Measurements from ENCODE around the gene TMEM131. TPM values are rescaled to one million over a fixed set of nuclear protein-coding genes. Genes with fewer than 3 reads are reported as not detected.

The TMEM131 gene
- total and polyA plus RNA-seq, 10 of the 15 experiments (the other 5 are each of a cell fraction or from before 2014, with no cell fraction given) = 6.0 to 48.2 (median 23.2) TPM

DNA sequence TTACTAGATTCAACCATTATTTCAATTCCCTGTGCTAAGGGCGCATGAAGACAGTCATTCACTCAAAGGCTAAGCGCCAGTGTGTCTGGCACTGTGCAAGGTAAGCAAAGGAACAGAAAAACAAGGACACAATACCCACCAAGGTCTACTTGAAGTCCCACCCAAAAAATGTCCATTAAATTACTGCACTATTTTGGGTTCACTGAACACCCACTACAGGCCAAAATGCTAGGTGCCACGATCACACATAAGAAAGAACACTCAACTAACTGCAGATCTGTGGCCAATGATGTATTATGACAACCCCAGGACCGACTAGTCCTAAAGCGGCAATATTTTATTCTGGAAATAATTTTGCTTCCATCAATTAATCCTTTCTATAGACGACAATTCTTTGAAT is 1.8 kb downstream of the TMEM131 start:
- H3K79me2 ChIP-seq (ENCODE audit: control insufficient read depth, insufficient read depth, low read length) = peaks cover 62% of the 10 kb centered on the region
- RAD21 ChIA-PET (ENCODE audit: unreplicated experiment) = no interaction called here
- under 1% methylated on average over 6 of the region's 6 CpGs for WGBS (ENCODE audit: insufficient coverage, insufficient replicate concordance, low lambda C conversion rate, missing lambda C conversion rate)
- peak overlapping the region; percentile 83 for H3K4me3 ChIP-seq
- BruUV-seq (replicated peaks) = no TSS peak
- no peak for DNase-seq (ENCODE audit: low read depth, low spot score)
- peak overlapping the region; percentile 94 for H3K27ac ChIP-seq (ENCODE audit: control insufficient read depth, insufficient read depth)
- H3K4me2 ChIP-seq (ENCODE audit: control insufficient read depth, insufficient read depth) = peak overlapping the region; percentile 93
- CTCF ChIA-PET = no interaction called here
- FAIRE-seq = no peak
- in situ Hi-C loops (cut with MboI) (no loop called here), intact Hi-C loops (cut with micrococcal nuclease; ENCODE audit: unreplicated experiment) (loop anchor here (2.0 to 5.0 kb wide), 3 partner anchors 19 to 193 kb away; no protein-coding TSS in a partner anchor)
- H3K9me3 ChIP-seq (replicated peaks; ENCODE audit: control insufficient read depth, insufficient read depth, low read length) = no peaks in the 10 kb centered on the region; the same call in 1 of the 3 replicates
- H3K9ac ChIP-seq (ENCODE audit: control insufficient read depth, insufficient read depth, low read length) = peak overlapping the region; percentile 80
- no peaks in the 10 kb centered on the region for H3K27me3 ChIP-seq (replicated peaks in 1 of 2; ENCODE audit: control insufficient read depth in 2 of 2, insufficient read depth in 2 of 2, low read length in 1 of 2)
- TF ChIP-seq, protein P1, sequence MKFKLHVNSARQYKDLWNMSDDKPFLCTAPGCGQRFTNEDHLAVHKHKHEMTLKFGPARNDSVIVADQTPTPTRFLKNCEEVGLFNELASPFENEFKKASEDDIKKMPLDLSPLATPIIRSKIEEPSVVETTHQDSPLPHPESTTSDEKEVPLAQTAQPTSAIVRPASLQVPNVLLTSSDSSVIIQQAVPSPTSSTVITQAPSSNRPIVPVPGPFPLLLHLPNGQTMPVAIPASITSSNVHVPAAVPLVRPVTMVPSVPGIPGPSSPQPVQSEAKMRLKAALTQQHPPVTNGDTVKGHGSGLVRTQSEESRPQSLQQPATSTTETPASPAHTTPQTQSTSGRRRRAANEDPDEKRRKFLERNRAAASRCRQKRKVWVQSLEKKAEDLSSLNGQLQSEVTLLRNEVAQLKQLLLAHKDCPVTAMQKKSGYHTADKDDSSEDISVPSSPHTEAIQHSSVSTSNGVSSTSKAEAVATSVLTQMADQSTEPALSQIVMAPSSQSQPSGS (IDR thresholded peaks at IDR 0.05; ENCODE audit: low read length) = no peak
- TF ChIP-seq PAX8 (IDR thresholded peaks at IDR 0.05) (no peak), PKNOX1 (IDR thresholded peaks at IDR 0.05) (no peak), GABPA (IDR thresholded peaks at IDR 0.05; ENCODE audit: low read depth) (no peak), TAF1 (IDR thresholded peaks at IDR 0.05; ENCODE audit: borderline replicate concordance, low read depth, low read length) (no peak)
- peaks cover 24% of the 10 kb centered on the region for H3K4me1 ChIP-seq (ENCODE audit: control insufficient read depth, insufficient read depth, low read length)
- H3K36me3 ChIP-seq (ENCODE audit: control insufficient read depth in 2 of 2, insufficient read depth in 2 of 2, low read length in 1 of 2) = no peaks in the 10 kb centered on the region
- H2AFZ ChIP-seq (ENCODE audit: control insufficient read depth, low read depth, low read length) = no peak overlapping the region; the same call in 1 of the 2 replicates
- POLR2A ChIA-PET = no interaction called here
- ATAC-seq = no peak; the same call in 1 of the 3 replicates
- H4K20me1 ChIP-seq (ENCODE audit: control insufficient read depth, insufficient read depth) = no peaks in the 10 kb centered on the region; the same call in 1 of the 2 replicates
- SMC1A ChIA-PET (ENCODE audit: uncharacterized antibody, unreplicated experiment) = no interaction called here

All from GM12878 (cell line).